IMR-90 (cell line): ENCODE results near the gene RGS5. TPM values are rescaled to one million over a fixed set of nuclear protein-coding genes. Genes with fewer than 3 reads are reported as not detected.

Experiments
- ATAC-seq: fragments of 200-7000 bp; cut with Tn5 transposase; 2 replicates; pipeline ENCODE4 v1.9.1; 2020; ENCODE audit warnings: low read depth, mild to moderate bottlenecking, moderate library complexity
- BruUV-seq: library from RNA; stranded (reverse); fragments of 400-500 nt; replicated peaks from 2 replicates; lab custom pipeline; 2021; lab: Mats Ljungman, UMichigan
- CTCF ChIA-PET: fragments of 300-600 bp; formaldehyde crosslinking; extraction: SDS; loops from one replicate; lab custom pipeline; 2021; ENCODE audit warnings: antibody characterized with exemption; lab: Yijun Ruan, JAX
- POLR2A ChIA-PET: fragments of 300-600 bp; sonication (Branson Sonifier 250); formaldehyde crosslinking; loops from one replicate; lab custom pipeline; 2022; ENCODE audit warnings: antibody characterized with exemption; ENCODE audit not compliant: unreplicated experiment; lab: Charles Lee
- DNase-seq: peaks from one replicate; pipeline ENCODE4 v3.0.0; 2013
- H2AFZ ChIP-seq: replicated peaks from 2 replicates; pipeline ENCODE3; 2013; ENCODE audit warnings: low read length, mild to moderate bottlenecking; ENCODE audit not compliant: poor library complexity
- H2AK5ac ChIP-seq: 2 replicates; pipeline ENCODE4 v1.6.1; 2013; ENCODE audit warnings: low read depth, low read length, inconsistent platforms
- H2AK9ac ChIP-seq: replicated peaks from 2 replicates; pipeline ENCODE3; 2013; ENCODE audit warnings: mild to moderate bottlenecking, low read depth, low read length, moderate library complexity; ENCODE audit not compliant: poor library complexity
- H2BK120ac ChIP-seq: 2 replicates; pipeline ENCODE4 v1.6.1; 2013; ENCODE audit warnings: low read depth, low read length, inconsistent platforms
- H2BK15ac ChIP-seq: 3 replicates; pipeline ENCODE4 v1.6.1; 2013; ENCODE audit warnings: low read depth, low read length, inconsistent platforms
- H2BK20ac ChIP-seq: 2 replicates; pipeline ENCODE4 v1.6.1; 2013; ENCODE audit warnings: low read depth, mild to moderate bottlenecking, inconsistent platforms, low read length, moderate library complexity
- H2BK5ac ChIP-seq: 2 replicates; pipeline ENCODE4 v1.6.1; 2013; ENCODE audit warnings: mild to moderate bottlenecking, low read depth, low read length, inconsistent platforms; ENCODE audit not compliant: poor library complexity, severe bottlenecking
- H3K14ac ChIP-seq: replicated peaks from 2 replicates; pipeline ENCODE4 v1.6.1; 2013; ENCODE audit warnings: low read depth, low read length, inconsistent platforms
- H3K18ac ChIP-seq: 2 replicates; pipeline ENCODE4 v1.6.1; 2013; ENCODE audit warnings: low read depth, low read length, control low read depth
- H3K23ac ChIP-seq: 2 replicates; pipeline ENCODE4 v1.6.1; 2013; ENCODE audit warnings: low read depth, low read length, inconsistent platforms
- H3K27ac ChIP-seq: 2 replicates; pipeline ENCODE4 v1.5.1; 2013; ENCODE audit warnings: mild to moderate bottlenecking, control low read depth, low read length; ENCODE audit not compliant: insufficient read depth
- H3K27me3 ChIP-seq: 2 replicates; pipeline ENCODE4 v1.6.1; 2013; ENCODE audit warnings: low read length; ENCODE audit not compliant: control insufficient read depth, insufficient read depth
- H3K36me3 ChIP-seq: 2 replicates; pipeline ENCODE4 v1.6.1; 2013; ENCODE audit warnings: low read length, mixed read lengths; ENCODE audit not compliant: control insufficient read depth, insufficient read depth
- H3K4ac ChIP-seq: 2 replicates; pipeline ENCODE4 v1.6.1; 2013; ENCODE audit warnings: low read depth, low read length, inconsistent platforms
- H3K4me1 ChIP-seq: 2 replicates; pipeline ENCODE4 v1.6.1; 2013; ENCODE audit warnings: low read length, mixed read lengths; ENCODE audit not compliant: control insufficient read depth, insufficient read depth
- H3K4me2 ChIP-seq: 2 replicates; pipeline ENCODE4 v1.6.1; 2013; ENCODE audit warnings: low read depth, mild to moderate bottlenecking, control low read depth, low read length, moderate library complexity
- H3K4me3 ChIP-seq: 2 replicates; pipeline ENCODE4 v1.5.1; 2013; ENCODE audit warnings: low read depth, mild to moderate bottlenecking, control low read depth, low read length, moderate library complexity; ENCODE audit not compliant: insufficient read depth
- H3K56ac ChIP-seq: 2 replicates; pipeline ENCODE4 v1.6.1; 2013; ENCODE audit warnings: low read length, inconsistent platforms; ENCODE audit not compliant: insufficient read depth; ENCODE audit errors: extremely low read depth
- H3K79me1 ChIP-seq, 2 experiments: 2 replicates each; pipeline ENCODE4 v1.6.1; 2013; ENCODE audit warnings: low read length in 2 of 2, inconsistent platforms in 1 of 2, low read depth in 1 of 2
- H3K9ac ChIP-seq: 2 replicates; pipeline ENCODE4 v1.6.1; 2013; ENCODE audit warnings: low read depth, low read length, control low read depth
- H3K9me1 ChIP-seq: 2 replicates; pipeline ENCODE4 v1.6.1; 2013; ENCODE audit warnings: low read length, inconsistent platforms; ENCODE audit not compliant: insufficient read depth
- H3K9me3 ChIP-seq: 2 replicates; pipeline ENCODE4 v1.6.1; 2013; ENCODE audit warnings: low read length; ENCODE audit not compliant: control insufficient read depth, insufficient read depth
- H4K20me1 ChIP-seq: 2 replicates; pipeline ENCODE4 v1.6.1; 2013; ENCODE audit warnings: low read length, inconsistent platforms; ENCODE audit not compliant: insufficient read depth
- H4K5ac ChIP-seq: 2 replicates; pipeline ENCODE4 v1.6.1; 2013; ENCODE audit warnings: mild to moderate bottlenecking, low read depth, low read length, control low read depth
- H4K8ac ChIP-seq, 2 experiments: 2 replicates each; pipeline ENCODE4 v1.6.1; 2013; ENCODE audit warnings: low read depth in 2 of 2, low read length in 2 of 2, control low read depth in 1 of 2, inconsistent platforms in 1 of 2
- H4K91ac ChIP-seq: 2 replicates; pipeline ENCODE4 v1.6.1; 2013; ENCODE audit warnings: low read depth, low read length, inconsistent platforms; ENCODE audit not compliant: insufficient read depth
- BHLHE40 ChIP-seq: fragments of 150-350 bp; IDR thresholded peaks from 2 replicates; pipeline ENCODE4 v1.6.1; 2016; ENCODE audit warnings: mild to moderate bottlenecking, low read depth, low read length
- CEBPB ChIP-seq: IDR thresholded peaks from 2 replicates; pipeline ENCODE4 v1.6.1; 2012; ENCODE audit warnings: low read depth, low read length, improper control_type of control experiment
- CHD1 ChIP-seq: IDR thresholded peaks from 2 replicates; pipeline ENCODE4 v1.6.1; 2012; ENCODE audit warnings: low read depth, low read length, improper control_type of control experiment
- CTCF ChIP-seq: conservative IDR thresholded peaks from 2 replicates; pipeline ENCODE4 v1.5.1; 2012; ENCODE audit warnings: mild to moderate bottlenecking, low read depth, low read length, improper control_type of control experiment
- ELK1 ChIP-seq: fragments of 150-350 bp; IDR thresholded peaks from 2 replicates; pipeline ENCODE4 v1.6.1; 2016; ENCODE audit warnings: low read depth, mild to moderate bottlenecking, low read length, moderate library complexity, borderline replicate concordance
- FOS ChIP-seq: fragments of 150-350 bp; IDR thresholded peaks from 2 replicates; pipeline ENCODE4 v1.6.1; 2016; ENCODE audit warnings: low read depth, low read length
- MAFK ChIP-seq: IDR thresholded peaks from 2 replicates; pipeline ENCODE4 v1.6.1; 2012; ENCODE audit warnings: low read depth, low read length, improper control_type of control experiment
- MAZ ChIP-seq: IDR thresholded peaks from 2 replicates; pipeline ENCODE4 v1.6.1; 2012; ENCODE audit warnings: low read depth, mild to moderate bottlenecking, low read length, improper control_type of control experiment, moderate library complexity, borderline replicate concordance
- MXI1 ChIP-seq: IDR thresholded peaks from 2 replicates; pipeline ENCODE4 v1.6.1; 2012; ENCODE audit warnings: low read depth, mild to moderate bottlenecking, low read length, moderate library complexity, borderline replicate concordance
- NFE2L2 ChIP-seq: fragments of 150-350 bp; IDR thresholded peaks from 2 replicates; pipeline ENCODE4 v1.6.1; 2016; ENCODE audit warnings: low read depth, mild to moderate bottlenecking, low read length
- POLR2A ChIP-seq: IDR thresholded peaks from 2 replicates; pipeline ENCODE4 v1.6.1; 2012; ENCODE audit warnings: mild to moderate bottlenecking, low read depth, low read length
- RAD21 ChIP-seq: IDR thresholded peaks from 2 replicates; pipeline ENCODE4 v1.6.1; 2012; ENCODE audit warnings: low read length, improper control_type of control experiment
- RCOR1 ChIP-seq: IDR thresholded peaks from 2 replicates; pipeline ENCODE4 v1.6.1; 2012; ENCODE audit warnings: mild to moderate bottlenecking, low read length, improper control_type of control experiment; ENCODE audit not compliant: insufficient replicate concordance
- RFX5 ChIP-seq: IDR thresholded peaks from 2 replicates; pipeline ENCODE4 v1.8.0; 2012; ENCODE audit warnings: low read depth, mild to moderate bottlenecking, low read length, moderate library complexity
- SMC3 ChIP-seq: fragments of 150-350 bp; IDR thresholded peaks from 2 replicates; pipeline ENCODE4 v1.6.1; 2016; ENCODE audit warnings: low read depth, mild to moderate bottlenecking, antibody characterized with exemption, low read length, moderate library complexity
- WGBS, 2 experiments: methylation state at CpG; one replicate each; pipeline versions ENCODE4 v1.1.5 to v1.1.7; 2013; ENCODE audit warnings: missing lambda C conversion rate in 2 of 2; ENCODE audit not compliant: insufficient read length in 1 of 2; ENCODE audit errors: extremely low coverage in 2 of 2; 5-methylcytosine and 5-hydroxymethylcytosine counted together
- dilution Hi-C: fragments of 300-500 bp; cut with HindIII; formaldehyde crosslinking; loops from one replicate; pipeline ENCODE4 v1.14.3; 2018; ENCODE audit warnings: low sequenced_read_pairs; ENCODE audit not compliant: unreplicated experiment
- in situ Hi-C: fragments of 300-500 bp; cut with MboI; formaldehyde crosslinking; loops from 3 replicates; pipeline ENCODE4 v1.14.3; 2019; ENCODE audit warnings: low sequenced_read_pairs, inconsistent platforms, mixed read lengths
- intact Hi-C: fragments of 100-400 bp; cut with micrococcal nuclease; formaldehyde crosslinking; loops from 2 replicates; pipeline ENCODE4 v1.10.0; 2022
- polyA plus RNA-seq, 3 experiments: library from polyadenylated mRNA; depleted of rRNA; stranded (reverse); fragments of >200 nt; gene quantifications; 2 replicates each; pipeline ENCODE4 v1.2.3, GENCODE V29; 2012; ENCODE audit warnings: low replicate concordance in 1 of 3
- total RNA-seq: library from RNA; depleted of rRNA; stranded (reverse); fragments of >200 nt; gene quantifications from 2 replicates; pipeline ENCODE4 v1.2.3, GENCODE V29; 2012
- TF ChIP-seq, protein P1 (sequence below): fragments of 150-350 bp; IDR thresholded peaks from 2 replicates; pipeline ENCODE4 v1.6.1; 2017; ENCODE audit warnings: mild to moderate bottlenecking, antibody characterized with exemption, low read length, low read depth

Gene RGS5
- total and polyA plus RNA-seq, 2 of the 4 experiments (the other 2 are of a cell fraction), result 21.4 to 40.0 TPM

DNA sequence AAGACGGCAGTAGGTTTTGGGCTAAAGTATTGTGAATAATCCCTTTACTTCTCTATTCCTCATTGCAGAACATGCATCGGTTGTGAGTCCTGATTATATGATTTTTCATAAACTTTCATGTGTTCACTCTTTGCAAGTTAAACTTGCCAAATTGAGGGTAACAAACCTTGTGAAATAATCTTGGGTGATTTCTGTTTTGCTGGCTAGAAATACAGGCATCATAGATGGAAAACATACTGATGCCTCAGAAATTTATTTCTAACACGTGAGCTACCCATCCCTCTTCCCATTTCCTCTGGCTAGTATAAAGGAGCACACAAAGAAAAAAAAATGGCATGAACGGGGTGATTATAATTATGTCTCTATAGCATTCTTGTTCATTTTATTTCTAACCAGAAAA lies 39.6 kb downstream of the RGS5 start:
- ATAC-seq, result no peak
- Histone ChIP-seq H3K27me3 (no peaks in the 10 kb centered on the region), H3K9me3 (no peaks in the 10 kb centered on the region), H3K23ac (no peak overlapping the region), H2AK9ac (no peak overlapping the region), H3K36me3 (no peaks in the 10 kb centered on the region), H3K4ac (no peak overlapping the region; the same call in 1 of the 2 replicates), H4K5ac (no peak overlapping the region), H3K27ac (no peak overlapping the region), H3K4me2 (no peak overlapping the region; the same call in 1 of the 2 replicates), H3K9me1 (0 out of 2 replicates have a peak, but pooled peaks cover 2% of the 10 kb centered on the region), H4K91ac (no peak overlapping the region), H2AFZ (no peak overlapping the region), H3K4me3 (no peak overlapping the region), H3K4me1 (peaks cover 12% of the 10 kb centered on the region), H2AK5ac (no peak overlapping the region), H4K20me1 (no peaks in the 10 kb centered on the region), H2BK120ac (peak overlapping the region; percentile 68; the same call in 1 of the 2 replicates), H3K14ac (no peak overlapping the region), H3K18ac (no peak overlapping the region), H3K56ac (no peak overlapping the region), H2BK5ac (no peak overlapping the region), H4K8ac (peak overlapping the region; percentile 15 to 44; a peak in 1 of 4 replicates), H3K9ac (no peak overlapping the region), H3K79me1 (no peaks in the 10 kb centered on the region), H2BK20ac (no peak overlapping the region), H2BK15ac (no peak overlapping the region)
- TF ChIP-seq RFX5, result no peak
- no peak for TF ChIP-seq ELK1
- no peak for TF ChIP-seq RCOR1
- TF ChIP-seq MAFK, result no peak
- TF ChIP-seq MXI1, result no peak
- TF ChIP-seq CHD1, result no peak
- no peak for TF ChIP-seq CTCF
- TF ChIP-seq, protein P1, sequence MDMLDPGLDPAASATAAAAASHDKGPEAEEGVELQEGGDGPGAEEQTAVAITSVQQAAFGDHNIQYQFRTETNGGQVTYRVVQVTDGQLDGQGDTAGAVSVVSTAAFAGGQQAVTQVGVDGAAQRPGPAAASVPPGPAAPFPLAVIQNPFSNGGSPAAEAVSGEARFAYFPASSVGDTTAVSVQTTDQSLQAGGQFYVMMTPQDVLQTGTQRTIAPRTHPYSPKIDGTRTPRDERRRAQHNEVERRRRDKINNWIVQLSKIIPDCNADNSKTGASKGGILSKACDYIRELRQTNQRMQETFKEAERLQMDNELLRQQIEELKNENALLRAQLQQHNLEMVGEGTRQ, result no peak
- no peak for TF ChIP-seq BHLHE40
- no peak for TF ChIP-seq SMC3
- no peak for TF ChIP-seq RAD21
- TF ChIP-seq FOS, result no peak
- no peak for TF ChIP-seq MAZ
- no peak for TF ChIP-seq NFE2L2
- TF ChIP-seq POLR2A, result no peak
- TF ChIP-seq CEBPB, result no peak
- no CpG with 5 or more reads among the region's 4 CpGs for WGBS, 2 experiments
- intact Hi-C loops (no loop called here), dilution Hi-C loops (no loop called here), in situ Hi-C loops (no loop called here)
- ChIA-PET POLR2A (no interaction called here), CTCF (interaction anchor here (1.1 to 2.7 kb wide), 2 partner anchors 12 to 15 kb away, joined by 3 to 7 read pairs; no protein-coding TSS in a partner anchor)
- DNase-seq, result no peak
- BruUV-seq, result no TSS peak
